Breast epithelium (tissue), 3 donors: Measurements from ENCODE around the gene CNKSR3.

ENCODE experiments used
- CTCF ChIP-seq, 3 donors: fragments of 450-650 bp; IDR thresholded peaks; one replicate each; pipeline ENCODE4 v1.5.1; 2016 to 2017; ENCODE audit warnings: antibody characterized with exemption in 3 of 3, mild to moderate bottlenecking in 3 of 3, moderate library complexity in 3 of 3
- POLR2A ChIP-seq: fragments of 450-650 bp; IDR thresholded peaks from one replicate; pipeline ENCODE4 v1.6.1; 2016; ENCODE audit warnings: antibody characterized with exemption, mild to moderate bottlenecking, moderate library complexity
- POLR2AphosphoS5 ChIP-seq, 3 donors: sonication (generic); formaldehyde crosslinking; IDR thresholded peaks; one replicate each; pipeline ENCODE4 v1.6.1; 2017; ENCODE audit warnings: antibody characterized with exemption in 3 of 3

DNA sequence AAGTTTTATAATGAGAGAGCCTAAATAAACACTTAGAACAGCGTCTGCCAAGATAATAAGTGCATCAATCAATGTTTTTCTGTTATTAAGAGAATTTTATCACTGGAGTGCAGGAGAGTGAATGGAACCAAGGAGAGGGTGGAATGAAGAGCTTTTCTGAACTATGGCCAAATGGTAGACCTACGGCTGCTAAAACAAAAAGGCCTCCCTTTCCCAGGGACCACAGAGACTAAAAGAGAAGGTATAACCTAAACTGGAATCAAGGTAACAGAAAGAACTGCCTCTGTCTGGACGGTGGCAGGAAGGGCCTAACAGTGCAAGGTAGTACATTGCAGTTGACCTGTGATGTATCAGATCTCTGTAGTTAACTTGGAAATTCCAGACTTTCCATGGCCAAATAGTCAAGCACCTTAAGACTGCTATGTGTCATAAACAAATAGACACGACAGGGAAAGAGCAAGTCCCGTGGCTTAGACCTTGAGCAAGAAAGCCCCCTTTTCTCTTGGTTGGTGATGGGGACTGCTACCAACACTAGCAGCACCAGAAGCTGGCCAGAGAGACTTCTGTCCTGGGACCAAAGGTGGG, 5.5 kb downstream of the CNKSR3 start:
- TF ChIP-seq CTCF (IDR thresholded peaks at IDR 0.05) (no peak), POLR2A (no peak), POLR2AphosphoS5 (IDR thresholded peaks at IDR 0.05) (no peak)
